ENCODE data around the gene GALNT4. TPM values are rescaled to one million over a fixed set of nuclear protein-coding genes. Genes with fewer than 3 reads are reported as not detected.

Gene GALNT4
- total RNA-seq, 1 donor from 2014 or later, result 4.4 TPM

- H3K9me3 Mint-ChIP-seq, result peaks cover 3% of the 10 kb centered on the region
- no peaks in the 10 kb centered on the region for H3K4me1 Mint-ChIP-seq
- no peak for TF ChIP-seq CTCF (conservative IDR thresholded peaks at IDR 0.05)
- no peak overlapping the region for H3K4me3 Mint-ChIP-seq
- H3K36me3 Mint-ChIP-seq (ENCODE audit: low read depth), result no peaks in the 10 kb centered on the region
- DNase-seq (ENCODE audit: low read depth, low spot score), result no peak
- H3K27me3 Mint-ChIP-seq (ENCODE audit: low read depth), result no peaks in the 10 kb centered on the region
- H3K27ac Mint-ChIP-seq (ENCODE audit: unreplicated experiment), result no peak overlapping the region
Measured at GRCh38 chr12:89566615-89567014, 42.0 kb upstream of the GALNT4 start.

GRCh38 chr12:89565002-89565401, 40.4 kb upstream of the GALNT4 start:
- no peaks in the 10 kb centered on the region for H3K4me1 Mint-ChIP-seq
- no peak for DNase-seq (ENCODE audit: low read depth, low spot score)
- H3K36me3 Mint-ChIP-seq (ENCODE audit: low read depth), result no peaks in the 10 kb centered on the region
- H3K9me3 Mint-ChIP-seq, result peaks cover 3% of the 10 kb centered on the region
- H3K27ac Mint-ChIP-seq (ENCODE audit: unreplicated experiment), result no peak overlapping the region
- H3K4me3 Mint-ChIP-seq, result no peak overlapping the region
- no peak for TF ChIP-seq CTCF (conservative IDR thresholded peaks at IDR 0.05)
- no peaks in the 10 kb centered on the region for H3K27me3 Mint-ChIP-seq (ENCODE audit: low read depth)

GRCh38 chr12:89559753-89560152, 35.2 kb upstream of the GALNT4 start:
- TF ChIP-seq CTCF (conservative IDR thresholded peaks at IDR 0.05), result no peak
- no peaks in the 10 kb centered on the region for H3K27me3 Mint-ChIP-seq (ENCODE audit: low read depth)
- no peak for DNase-seq (ENCODE audit: low read depth, low spot score)
- H3K9me3 Mint-ChIP-seq, result peaks cover 8% of the 10 kb centered on the region
- H3K36me3 Mint-ChIP-seq (ENCODE audit: low read depth), result no peaks in the 10 kb centered on the region
- H3K27ac Mint-ChIP-seq (ENCODE audit: unreplicated experiment), result no peak overlapping the region
- H3K4me3 Mint-ChIP-seq, result no peak overlapping the region
- peaks cover 4% of the 10 kb centered on the region for H3K4me1 Mint-ChIP-seq

- Mint-ChIP-seq H3K9me3 (peaks cover 8% of the 10 kb centered on the region), H3K4me1 (peaks cover 4% of the 10 kb centered on the region), H3K27me3 (ENCODE audit: low read depth) (no peaks in the 10 kb centered on the region), H3K36me3 (ENCODE audit: low read depth) (no peaks in the 10 kb centered on the region), H3K27ac (ENCODE audit: unreplicated experiment) (no peak overlapping the region), H3K4me3 (no peak overlapping the region)
- no peak for TF ChIP-seq CTCF (conservative IDR thresholded peaks at IDR 0.05)
- DNase-seq (ENCODE audit: low read depth, low spot score), result no peak
Measured at GRCh38 chr12:89556976-89557375, 32.4 kb upstream of the GALNT4 start.

- Mint-ChIP-seq H3K36me3 (ENCODE audit: low read depth) (no peaks in the 10 kb centered on the region), H3K9me3 (peaks cover 7% of the 10 kb centered on the region), H3K27me3 (ENCODE audit: low read depth) (no peaks in the 10 kb centered on the region), H3K4me1 (peaks cover 4% of the 10 kb centered on the region), H3K4me3 (no peak overlapping the region), H3K27ac (ENCODE audit: unreplicated experiment) (no peak overlapping the region)
- TF ChIP-seq CTCF (conservative IDR thresholded peaks at IDR 0.05), result no peak
- DNase-seq (ENCODE audit: low read depth, low spot score), result no peak
Measured at GRCh38 chr12:89552376-89552775, 27.8 kb upstream of the GALNT4 start.

GRCh38 chr12:89551747-89552146, 27.2 kb upstream of the GALNT4 start:
- no peaks in the 10 kb centered on the region for H3K36me3 Mint-ChIP-seq (ENCODE audit: low read depth)
- H3K4me3 Mint-ChIP-seq, result no peak overlapping the region
- TF ChIP-seq CTCF (conservative IDR thresholded peaks at IDR 0.05), result no peak
- H3K27ac Mint-ChIP-seq (ENCODE audit: unreplicated experiment), result no peak overlapping the region
- peaks cover under 1% of the 10 kb centered on the region for H3K4me1 Mint-ChIP-seq
- H3K27me3 Mint-ChIP-seq (ENCODE audit: low read depth), result no peaks in the 10 kb centered on the region
- H3K9me3 Mint-ChIP-seq, result peaks cover 4% of the 10 kb centered on the region
- DNase-seq (ENCODE audit: low read depth, low spot score), result no peak
